ENCODE results near the gene UBE2K. TPM values are rescaled to one million over a fixed set of nuclear protein-coding genes. Genes with fewer than 3 reads are reported as not detected.
"Not testable (repeated sequence)": the region's sequence is repeated elsewhere in the genome, so short reads cannot be mapped to it uniquely, and the experiment has no call there.

UBE2K gene
- total RNA-seq, 4 donors from 2014 or later: 21.5 to 32.2 (median 25.7) TPM

DNA sequence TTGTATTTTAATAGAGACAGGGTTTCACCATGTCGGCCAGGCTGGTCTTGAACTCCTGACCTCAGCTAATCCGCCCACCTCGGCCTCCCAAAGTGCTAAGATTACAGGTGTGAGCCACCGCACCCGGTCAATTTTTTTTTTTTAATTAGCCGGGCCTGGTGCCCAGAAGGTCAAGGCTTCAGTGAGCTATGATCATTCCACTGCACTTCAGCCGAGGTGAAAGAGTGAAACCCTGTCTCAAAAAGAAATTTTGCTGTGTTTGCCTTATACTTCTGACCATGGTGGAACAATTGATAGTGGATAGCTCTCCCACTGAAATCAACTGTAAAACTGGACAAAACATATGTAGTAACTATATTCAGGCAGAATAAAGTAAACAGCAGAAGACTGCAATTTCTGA is 35.3 kb upstream of the UBE2K start:
- intact Hi-C loops (cut with DNase I; ENCODE audit: low total_unique reads): no loop called here
- TF ChIP-seq POLR2A (IDR thresholded peaks at IDR 0.05): no peak
- TF ChIP-seq, protein P1, sequence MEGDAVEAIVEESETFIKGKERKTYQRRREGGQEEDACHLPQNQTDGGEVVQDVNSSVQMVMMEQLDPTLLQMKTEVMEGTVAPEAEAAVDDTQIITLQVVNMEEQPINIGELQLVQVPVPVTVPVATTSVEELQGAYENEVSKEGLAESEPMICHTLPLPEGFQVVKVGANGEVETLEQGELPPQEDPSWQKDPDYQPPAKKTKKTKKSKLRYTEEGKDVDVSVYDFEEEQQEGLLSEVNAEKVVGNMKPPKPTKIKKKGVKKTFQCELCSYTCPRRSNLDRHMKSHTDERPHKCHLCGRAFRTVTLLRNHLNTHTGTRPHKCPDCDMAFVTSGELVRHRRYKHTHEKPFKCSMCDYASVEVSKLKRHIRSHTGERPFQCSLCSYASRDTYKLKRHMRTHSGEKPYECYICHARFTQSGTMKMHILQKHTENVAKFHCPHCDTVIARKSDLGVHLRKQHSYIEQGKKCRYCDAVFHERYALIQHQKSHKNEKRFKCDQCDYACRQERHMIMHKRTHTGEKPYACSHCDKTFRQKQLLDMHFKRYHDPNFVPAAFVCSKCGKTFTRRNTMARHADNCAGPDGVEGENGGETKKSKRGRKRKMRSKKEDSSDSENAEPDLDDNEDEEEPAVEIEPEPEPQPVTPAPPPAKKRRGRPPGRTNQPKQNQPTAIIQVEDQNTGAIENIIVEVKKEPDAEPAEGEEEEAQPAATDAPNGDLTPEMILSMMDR (IDR thresholded peaks at IDR 0.05): no peak
- DNase-seq (ENCODE audit: low spot score in 2 of 2): no peak
- H3K4me3 ChIP-seq (ENCODE audit: low read depth, poor library complexity, severe bottlenecking): no peak overlapping the region
- WGBS, 2 donors: 94 to 95% methylated on average over 7 of the region's 7 CpGs

DNA sequence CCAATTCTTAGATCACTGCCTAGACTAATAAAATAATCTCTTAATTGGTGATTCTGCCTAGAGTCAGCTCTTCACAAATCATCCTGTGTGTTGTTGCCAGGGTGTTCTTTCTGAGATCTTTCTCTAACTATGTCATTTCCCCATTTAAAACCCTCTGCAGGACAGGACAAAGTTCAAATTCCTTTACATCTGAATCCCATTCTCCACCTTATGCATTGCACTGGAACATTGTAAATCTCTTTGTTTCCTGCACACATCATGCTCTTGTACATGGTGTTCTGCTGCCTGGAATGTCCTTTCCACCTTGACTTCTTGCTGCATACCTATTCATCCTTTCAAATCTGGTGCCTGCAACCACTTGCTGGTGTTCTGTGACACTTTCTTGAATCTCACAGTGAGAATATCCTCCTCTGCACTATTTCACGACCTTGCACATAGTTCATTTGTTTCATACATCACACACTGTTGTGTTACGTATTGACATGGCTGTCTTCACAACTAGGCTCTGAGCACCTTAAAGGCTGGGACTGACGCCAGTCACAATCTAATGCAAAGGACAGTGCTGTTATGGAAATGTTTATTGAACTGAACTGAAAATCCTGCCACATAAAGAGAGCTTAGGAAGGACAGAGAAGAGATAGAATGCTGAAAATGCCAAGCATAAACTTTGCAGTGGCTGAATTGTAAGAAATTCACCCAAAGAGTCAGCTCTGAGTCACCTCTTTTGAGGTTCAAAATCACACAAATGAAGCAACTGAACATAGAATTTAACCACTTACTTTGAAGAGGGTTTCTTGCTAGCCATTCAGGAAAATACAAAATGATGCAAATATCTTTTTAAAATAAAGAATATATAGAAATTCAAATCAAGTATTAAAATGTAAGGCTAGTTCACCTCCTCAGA is 32.9 kb upstream of the UBE2K start:
- no peak for DNase-seq (ENCODE audit: low spot score in 2 of 2)
- 84 to 88% methylated on average over 3 of the region's 3 CpGs for WGBS, 2 donors
- TF ChIP-seq POLR2A (IDR thresholded peaks at IDR 0.05): no peak
- TF ChIP-seq, protein P1 (IDR thresholded peaks at IDR 0.05): no peak
- no peak overlapping the region for H3K4me3 ChIP-seq (ENCODE audit: low read depth, poor library complexity, severe bottlenecking)
- intact Hi-C loops (cut with DNase I; ENCODE audit: low total_unique reads): no loop called here

DNA sequence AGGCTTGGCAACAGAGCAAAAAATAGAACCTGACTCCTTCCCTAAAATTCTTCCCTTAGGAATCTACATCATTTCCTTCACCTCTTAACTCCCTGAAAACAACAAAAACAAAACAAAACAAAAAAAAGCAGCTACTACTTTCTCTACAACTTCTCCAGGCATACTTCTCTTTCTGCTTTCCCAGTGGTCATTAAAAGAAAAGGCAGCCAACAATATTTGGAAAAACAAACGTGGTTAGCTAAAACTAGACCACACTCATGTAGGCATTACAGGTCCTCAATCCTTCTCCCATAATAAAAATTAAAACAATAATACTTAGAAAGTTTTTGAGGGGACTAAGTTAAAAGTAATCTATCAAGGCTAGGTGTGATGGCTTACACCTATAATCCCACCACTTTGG is 30.2 kb upstream of the UBE2K start:
- no peak overlapping the region for H3K4me3 ChIP-seq (ENCODE audit: low read depth, poor library complexity, severe bottlenecking)
- 36 to 54% methylated on average over 1 of the region's 1 CpG for WGBS, 2 donors

DNA sequence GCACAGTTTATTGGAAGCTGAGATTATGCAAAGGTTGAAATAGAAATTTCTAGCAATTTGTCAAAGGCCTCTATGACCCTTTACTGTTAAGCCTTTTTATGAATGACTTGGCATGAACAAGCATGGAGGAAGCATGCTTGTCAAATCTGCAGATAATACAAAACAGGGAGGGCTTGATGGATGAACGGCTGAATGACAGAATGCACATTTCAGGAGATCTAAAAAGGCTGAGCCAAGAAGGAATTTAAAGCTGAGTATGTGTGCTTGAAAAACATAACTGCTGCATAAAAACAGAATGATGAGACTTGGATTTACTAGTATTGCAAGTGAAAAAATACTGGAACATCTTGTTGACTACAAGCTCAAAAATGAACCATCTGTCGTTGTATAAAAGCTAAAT is 29.0 kb upstream of the UBE2K start:
- intact Hi-C loops (cut with DNase I; ENCODE audit: low total_unique reads): no loop called here
- no peak for DNase-seq (ENCODE audit: low spot score in 2 of 2)
- WGBS, 2 donors: 69 to 72% methylated on average over 2 of the region's 2 CpGs
- H3K4me3 ChIP-seq (ENCODE audit: low read depth, poor library complexity, severe bottlenecking): no peak overlapping the region
- TF ChIP-seq POLR2A (IDR thresholded peaks at IDR 0.05): no peak
- TF ChIP-seq, protein P1 (IDR thresholded peaks at IDR 0.05): no peak

More for the DNA sequence above, 30.2 kb upstream of the UBE2K start:
- intact Hi-C loops (cut with DNase I; ENCODE audit: low total_unique reads): no loop called here
- TF ChIP-seq, protein P1 (IDR thresholded peaks at IDR 0.05): no peak
- no peak for TF ChIP-seq POLR2A (IDR thresholded peaks at IDR 0.05)
- DNase-seq (ENCODE audit: low spot score in 2 of 2): no peak

DNA sequence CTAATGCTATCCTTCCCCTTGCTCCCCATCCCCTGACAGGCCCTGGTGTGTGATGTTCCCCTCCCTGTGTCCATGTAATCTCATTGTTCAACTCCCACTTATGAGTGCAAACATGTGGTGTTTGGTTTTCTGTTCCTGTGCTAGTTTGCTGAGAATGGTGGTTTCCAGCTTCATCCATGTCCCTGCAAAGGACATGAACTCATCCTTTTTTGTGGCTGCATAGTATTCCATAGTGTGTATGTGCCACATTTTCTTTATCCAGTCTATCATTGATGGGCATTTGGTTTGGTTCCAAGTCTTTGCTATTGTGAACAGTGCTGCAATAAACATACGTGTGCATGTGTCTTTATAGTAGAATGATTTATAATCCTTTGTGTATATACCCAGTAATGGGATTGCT is 27.6 kb upstream of the UBE2K start:
- DNase-seq (ENCODE audit: low spot score in 2 of 2); H3K4me3 ChIP-seq (ENCODE audit: low read depth, poor library complexity, severe bottlenecking); intact Hi-C loops (cut with DNase I; ENCODE audit: low total_unique reads): not testable (repeated sequence)
- 79 to 80% methylated on average over 1 of the region's 1 CpG for WGBS, 2 donors

DNA sequence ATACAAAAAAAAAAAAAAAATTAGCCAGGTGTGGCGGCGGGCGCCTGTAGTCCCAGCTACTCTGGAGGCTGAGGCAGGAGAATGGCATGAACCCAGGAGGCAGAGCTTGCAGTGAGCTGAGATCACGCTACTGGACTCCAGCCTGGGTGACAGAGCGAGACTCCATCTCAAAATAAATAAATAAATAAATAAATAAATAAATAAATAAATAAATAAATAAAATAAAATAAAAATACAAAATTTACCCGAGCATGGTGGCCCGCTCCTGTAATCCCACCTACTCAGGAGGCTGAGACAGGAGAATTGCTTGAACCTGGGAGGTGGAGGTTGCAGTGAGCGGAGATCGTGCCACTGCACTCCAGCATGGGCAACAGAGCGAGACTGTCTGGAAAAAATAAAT is 22.3 kb upstream of the UBE2K start:
- intact Hi-C loops (cut with DNase I; ENCODE audit: low total_unique reads); DNase-seq (ENCODE audit: low spot score in 2 of 2); H3K4me3 ChIP-seq (ENCODE audit: low read depth, poor library complexity, severe bottlenecking): not testable (repeated sequence)
- 96 to 97% methylated on average over 10 of the region's 10 CpGs for WGBS, 2 donors

DNA sequence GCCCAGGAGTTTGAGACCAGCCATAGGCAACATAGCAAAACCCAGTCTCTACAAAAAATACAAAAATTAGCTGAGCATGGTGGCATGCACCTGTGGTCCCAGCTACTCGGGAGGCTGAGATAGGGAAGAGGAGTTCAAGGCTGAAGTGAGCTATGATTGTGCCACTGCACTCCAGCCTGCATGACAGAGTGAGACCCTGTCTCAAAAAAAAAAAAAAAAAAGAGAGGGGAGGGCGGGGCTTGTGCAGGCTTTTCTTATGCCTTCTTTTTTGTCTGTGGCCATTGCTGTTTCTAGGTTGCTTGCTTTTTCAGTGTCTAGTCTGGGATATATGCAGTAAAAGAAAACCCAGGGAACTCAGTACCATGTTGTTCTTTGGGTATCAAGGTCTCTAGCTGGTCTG is 16.9 kb upstream of the UBE2K start:
- H3K4me3 ChIP-seq (ENCODE audit: low read depth, poor library complexity, severe bottlenecking); DNase-seq (ENCODE audit: low spot score in 2 of 2); intact Hi-C loops (cut with DNase I; ENCODE audit: low total_unique reads): not testable (repeated sequence)
- 77 to 96% methylated on average over 2 of the region's 2 CpGs for WGBS, 2 donors

All from lower leg skin (tissue), 4 donors.